HepG2 (cell line): ENCODE results near the gene TRIM28. TPM values are rescaled to one million over a fixed set of nuclear protein-coding genes. Genes with fewer than 3 reads are reported as not detected.

ENCODE experiments used
- FOXA3 ChIP-seq: IDR thresholded peaks from 2 replicates; pipeline ENCODE4 v1.6.1; 2016; ENCODE audit warnings: missing genetic modification reagents, missing compliant biosample characterization
- HMG20A ChIP-seq: IDR thresholded peaks from 2 replicates; pipeline ENCODE4 v1.6.1; 2016; ENCODE audit warnings: borderline replicate concordance
- HMGA1 ChIP-seq: sonication (generic); formaldehyde crosslinking; conservative IDR thresholded peaks from 2 replicates; pipeline ENCODE4 v1.4.0; 2020; ENCODE audit warnings: missing genetic modification reagents
- HNF1A ChIP-seq, 2 experiments: sonication (generic) in 1 of 2; formaldehyde crosslinking in 1 of 2; IDR thresholded peaks; 2 replicates each; pipeline versions ENCODE4 v1.4.0 to v1.6.1; 2016 to 2020; ENCODE audit warnings: borderline replicate concordance in 1 of 2, low read depth in 1 of 2, mild to moderate bottlenecking in 1 of 2, missing genetic modification reagents in 1 of 2
- RARA ChIP-seq: IDR thresholded peaks from 2 replicates; pipeline ENCODE4 v1.6.1; 2016; ENCODE audit warnings: missing genetic modification reagents, missing compliant biosample characterization
- SETDB1 ChIP-seq: sonication (generic); formaldehyde crosslinking; IDR thresholded peaks from 2 replicates; pipeline ENCODE4 v1.5.1; 2020; ENCODE audit warnings: missing genetic modification reagents, mild to moderate bottlenecking, borderline replicate concordance
- SRY ChIP-seq: sonication (generic); formaldehyde crosslinking; IDR thresholded peaks from 2 replicates; pipeline ENCODE4 v1.8.0; 2022; ENCODE audit warnings: mild to moderate bottlenecking, missing genetic modification reagents
- TEF ChIP-seq: sonication (generic); formaldehyde crosslinking; IDR thresholded peaks from 2 replicates; pipeline ENCODE4 v1.5.0; 2020; ENCODE audit warnings: missing genetic modification reagents
- ZFX ChIP-seq: sonication (generic); formaldehyde crosslinking; IDR thresholded peaks from 2 replicates; pipeline ENCODE4 v1.4.0; 2020; ENCODE audit warnings: mild to moderate bottlenecking, low read depth, missing genetic modification reagents, moderate library complexity
- ZGPAT ChIP-seq: IDR thresholded peaks from 2 replicates; pipeline ENCODE4 v1.6.1; 2016; ENCODE audit warnings: mild to moderate bottlenecking
- ZNF232 ChIP-seq: sonication (generic); formaldehyde crosslinking; IDR thresholded peaks from 2 replicates; pipeline ENCODE4 v1.4.0; 2020; ENCODE audit warnings: missing genetic modification reagents, borderline replicate concordance
- ZNF263 ChIP-seq: sonication (generic); formaldehyde crosslinking; IDR thresholded peaks from 2 replicates; pipeline ENCODE4 v1.4.0; 2020; ENCODE audit warnings: missing genetic modification reagents
- ZNF264 ChIP-seq: sonication (generic); formaldehyde crosslinking; IDR thresholded peaks from 2 replicates; pipeline ENCODE4 v1.4.0; 2020; ENCODE audit warnings: missing genetic modification reagents
- ZNF609 ChIP-seq: sonication (generic); formaldehyde crosslinking; IDR thresholded peaks from 2 replicates; pipeline ENCODE4 v1.4.0; 2020; ENCODE audit warnings: mild to moderate bottlenecking, missing genetic modification reagents, borderline replicate concordance
- ZNF788 ChIP-seq: sonication (generic); formaldehyde crosslinking; IDR thresholded peaks from 2 replicates; pipeline ENCODE4 v1.5.0; 2020; ENCODE audit warnings: mild to moderate bottlenecking, missing genetic modification reagents, borderline replicate concordance
- ZNF790 ChIP-seq: sonication (generic); formaldehyde crosslinking; IDR thresholded peaks from 2 replicates; pipeline ENCODE4 v1.8.0; 2022; ENCODE audit warnings: missing genetic modification reagents, mild to moderate bottlenecking, borderline replicate concordance
- polyA plus RNA-seq, 8 experiments: library from polyadenylated mRNA; depleted of rRNA in 3 of 8; stranded (reverse) in 7 of 8; unstranded in 1 of 8; fragments of >200 nt; fragmentation: Illumina TruSeq in 4 of 8; extraction: Trizol in 4 of 8; gene quantifications; 2 replicates each; pipeline versions ENCODE4 v1.2.1 to v1.2.3, GENCODE V29; 2011 to 2016; ENCODE audit warnings: low read depth in 4 of 8, missing spikeins in 1 of 8, mixed read lengths in 1 of 8; ENCODE audit not compliant: insufficient read depth in 1 of 8
- total RNA-seq, 5 experiments: library from RNA; depleted of rRNA; stranded (reverse); fragments of >200 nt; fragmentation: Illumina TruSeq; extraction: Trizol; gene quantifications; 2 replicates each; pipeline ENCODE4 v1.2.3, GENCODE V29; 2016; ENCODE audit warnings: low read depth in 1 of 5

Gene TRIM28
- total and polyA plus RNA-seq, 2 of the 13 experiments (the other 11 are each of a cell fraction or from before 2014, with no cell fraction given), result 361 to 439 TPM

- peak; percentile 70 for TF ChIP-seq ZFX (CRISPR knock-in tag)
- no peak for TF ChIP-seq HMGA1 (CRISPR knock-in tag)
- TF ChIP-seq TEF, result no peak
- no peak for TF ChIP-seq HMG20A (CRISPR knock-in tag)
- peak; percentile 98 for TF ChIP-seq ZNF263 (CRISPR knock-in tag)
- TF ChIP-seq SETDB1 (CRISPR knock-in tag), result no peak
- TF ChIP-seq ZNF264, result peak; percentile 86; the same call in 1 of the 2 replicates
- TF ChIP-seq HNF1A (IDR thresholded peaks at IDR 0.05; ENCODE audit: low read depth), result no peak; the same call in 1 of the 2 replicates
- TF ChIP-seq HNF1A (CRISPR knock-in tag; IDR thresholded peaks at IDR 0.05; ENCODE audit: borderline replicate concordance), result peak; percentile 68
- TF ChIP-seq SRY, result no peak
- TF ChIP-seq ZNF790 (CRISPR knock-in tag), result no peak
- TF ChIP-seq RARA (CRISPR knock-in tag), result peak; percentile 89
- TF ChIP-seq ZNF609 (CRISPR knock-in tag), result peak; percentile 86
- TF ChIP-seq ZNF788, result peak; percentile 73; the same call in 1 of the 2 replicates
- no peak; the same call in 1 of the 2 replicates for TF ChIP-seq ZNF232
- TF ChIP-seq ZGPAT (CRISPR knock-in tag), result peak; percentile 67
- peak; percentile 53 for TF ChIP-seq FOXA3 (CRISPR knock-in tag)
Observed at GRCh38 chr19:58511353-58512208, 32.3 kb upstream of the TRIM28 start, which contains the start of gene SLC27A5 (continued).
